Esophagus squamous epithelium (tissue), 4 donors: ENCODE data around the gene RPRD2.

ENCODE experiments used
- POLR2A ChIP-seq, 4 donors: fragments of 450-650 bp; IDR thresholded peaks; one replicate each; pipeline ENCODE4 v1.6.1; 2017; ENCODE audit warnings: antibody characterized with exemption in 4 of 4, mild to moderate bottlenecking in 4 of 4, moderate library complexity in 3 of 4
- TF ChIP-seq, protein P1 (sequence below), 6 experiments: fragments of 450-650 bp in 4 of 6; fragments of 200-600 bp in 2 of 6; sonication (generic) in 2 of 6; IDR thresholded peaks; one replicate each; pipeline ENCODE4 v1.5.1; 2016 to 2019; ENCODE audit warnings: antibody characterized with exemption in 6 of 6, mild to moderate bottlenecking in 4 of 6, moderate library complexity in 4 of 6

DNA sequence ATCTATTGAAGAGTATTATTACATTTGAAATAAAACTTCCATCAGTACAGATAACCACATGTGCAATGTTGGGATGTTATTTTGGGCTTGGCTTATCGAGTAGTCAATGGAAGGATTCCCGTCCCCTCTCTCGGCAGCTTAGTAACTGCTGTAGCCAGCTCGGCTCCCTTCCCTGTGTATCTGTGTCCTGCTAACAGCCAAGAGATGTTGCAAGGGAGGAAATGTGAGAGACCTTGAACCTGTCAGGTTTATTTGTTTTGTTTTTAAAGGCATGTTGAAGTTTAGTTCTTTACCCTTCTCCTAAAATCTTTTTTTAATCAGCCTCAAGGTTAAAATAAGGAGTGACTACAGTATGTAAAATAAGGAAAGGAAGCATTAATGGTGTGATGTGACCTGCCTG, 109.7 kb downstream of the RPRD2 start:
- TF ChIP-seq, protein P1, sequence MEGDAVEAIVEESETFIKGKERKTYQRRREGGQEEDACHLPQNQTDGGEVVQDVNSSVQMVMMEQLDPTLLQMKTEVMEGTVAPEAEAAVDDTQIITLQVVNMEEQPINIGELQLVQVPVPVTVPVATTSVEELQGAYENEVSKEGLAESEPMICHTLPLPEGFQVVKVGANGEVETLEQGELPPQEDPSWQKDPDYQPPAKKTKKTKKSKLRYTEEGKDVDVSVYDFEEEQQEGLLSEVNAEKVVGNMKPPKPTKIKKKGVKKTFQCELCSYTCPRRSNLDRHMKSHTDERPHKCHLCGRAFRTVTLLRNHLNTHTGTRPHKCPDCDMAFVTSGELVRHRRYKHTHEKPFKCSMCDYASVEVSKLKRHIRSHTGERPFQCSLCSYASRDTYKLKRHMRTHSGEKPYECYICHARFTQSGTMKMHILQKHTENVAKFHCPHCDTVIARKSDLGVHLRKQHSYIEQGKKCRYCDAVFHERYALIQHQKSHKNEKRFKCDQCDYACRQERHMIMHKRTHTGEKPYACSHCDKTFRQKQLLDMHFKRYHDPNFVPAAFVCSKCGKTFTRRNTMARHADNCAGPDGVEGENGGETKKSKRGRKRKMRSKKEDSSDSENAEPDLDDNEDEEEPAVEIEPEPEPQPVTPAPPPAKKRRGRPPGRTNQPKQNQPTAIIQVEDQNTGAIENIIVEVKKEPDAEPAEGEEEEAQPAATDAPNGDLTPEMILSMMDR (IDR thresholded peaks at IDR 0.05): no peak
- TF ChIP-seq POLR2A (IDR thresholded peaks at IDR 0.05): no peak
